Myometrial cell (primary cell): ENCODE data around the gene AUNIP. TPM values are rescaled to one million over a fixed set of nuclear protein-coding genes. Genes with fewer than 3 reads are reported as not detected.

Experiments used
- total RNA-seq: library from RNA; depleted of rRNA; stranded (reverse); fragments of >200 nt; gene quantifications from 2 replicates; pipeline ENCODE4 v1.2.3, GENCODE V29; 2015

AUNIP gene
- total RNA-seq: 1.6 and 2.3 TPM in 2 replicates

GRCh38 chr1:25858906-25859789 is at the start of gene AUNIP:
TSS of gene AUNIP (minus strand) at chr1:25859457. CDS start at chr1:25859357, 100 bp downstream.

GRCh38 chr1:25905680-25906643 is 46.7 kb upstream of the AUNIP start, which contains the start of gene STMN1:
TSS of gene STMN1 (minus strand) at chr1:25906419. CDS start at chr1:25904676, 1,743 bp downstream.

GRCh38 chr1:25875154-25875855 is 16.0 kb upstream of the AUNIP start, which contains the start of gene PAQR7:
TSS of gene PAQR7 (minus strand) at chr1:25875708. CDS start at chr1:25863839, 11,869 bp downstream.

GRCh38 chr1:25819491-25820246 is 39.6 kb downstream of the AUNIP start, which contains the start of gene MTFR1L:
TSS of gene MTFR1L (plus strand) at chr1:25819954. CDS start at chr1:25823105, 3,151 bp downstream.

GRCh38 chr1:25799935-25800702 is 59.1 kb downstream of the AUNIP start, which contains the start of gene SELENON:
TSS of gene SELENON (plus strand) at chr1:25800193. CDS start at chr1:25800231, 38 bp downstream.

Other genes with a start within 250 kb of the AUNIP start
- gene MAN1C1, start 242.7 kb downstream of the AUNIP start, total RNA-seq: 1.4 and 1.6 TPM in 2 replicates
- gene SELENON, start 59.3 kb downstream of the AUNIP start, total RNA-seq: 45.4 and 53.0 TPM in 2 replicates
- gene MTFR1L, start 39.5 kb downstream of the AUNIP start, total RNA-seq: 46.8 and 53.6 TPM in 2 replicates
- 20.6 and 25.9 TPM in 2 replicates for gene PAQR7, start 16.3 kb upstream of the AUNIP start, total RNA-seq
- 105 and 121 TPM in 2 replicates for gene STMN1, start 47.0 kb upstream of the AUNIP start, total RNA-seq
- 11.9 and 15.3 TPM in 2 replicates for gene PAFAH2, start 138.6 kb upstream of the AUNIP start, total RNA-seq
- gene EXTL1, start 162.3 kb upstream of the AUNIP start, total RNA-seq: 4.3 and 26.5 TPM in 2 replicates
- not detected in 2 replicates for gene SLC30A2, start 186.7 kb upstream of the AUNIP start, total RNA-seq
- not detected in 2 replicates for gene TRIM63, start 208.2 kb upstream of the AUNIP start, total RNA-seq